ENCODE measurements around the gene IQCF5.

Gene IQCF5

DNA sequence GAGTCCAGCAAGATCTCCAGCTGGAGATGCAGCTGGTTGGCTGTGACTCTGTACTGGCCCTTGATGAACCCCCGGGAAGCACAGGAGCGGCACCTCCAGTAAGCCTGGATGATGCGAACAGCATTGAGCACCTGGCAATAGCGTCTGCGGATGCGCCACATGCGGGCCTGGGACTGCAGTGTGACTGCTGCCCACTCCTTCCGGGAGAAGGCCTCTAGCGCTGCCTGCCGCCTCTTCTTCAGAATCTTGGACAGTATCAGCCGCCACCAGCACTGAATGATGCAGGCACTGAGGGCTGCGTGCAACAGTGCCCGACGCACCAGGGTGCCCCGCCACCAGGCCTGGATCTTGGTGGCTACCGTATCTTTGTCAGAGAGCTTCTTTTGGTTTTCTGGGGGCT lies 19.5 kb upstream of the IQCF5 start:
- Histone ChIP-seq H4K20me1 (no peaks in the 10 kb centered on the region), H3K4me3 (no peak overlapping the region), H3K27ac (no peak overlapping the region), H3K9me3 (replicated peaks in 1 of 11) (peaks cover 0 to 10% (median 0%) of the 10 kb centered on the region in 11 experiments; a peak in 3 of 22 replicates), H3K9ac (no peak overlapping the region), H3K4me1 (no peaks in the 10 kb centered on the region), H3K36me3 (no peaks in the 10 kb centered on the region), H3K27me3 (no peaks in the 10 kb centered on the region), H3K4me2 (no peak overlapping the region)
- TF ChIP-seq Cebpa-rat (IDR thresholded peaks at IDR 0.05) = no peak

DNA sequence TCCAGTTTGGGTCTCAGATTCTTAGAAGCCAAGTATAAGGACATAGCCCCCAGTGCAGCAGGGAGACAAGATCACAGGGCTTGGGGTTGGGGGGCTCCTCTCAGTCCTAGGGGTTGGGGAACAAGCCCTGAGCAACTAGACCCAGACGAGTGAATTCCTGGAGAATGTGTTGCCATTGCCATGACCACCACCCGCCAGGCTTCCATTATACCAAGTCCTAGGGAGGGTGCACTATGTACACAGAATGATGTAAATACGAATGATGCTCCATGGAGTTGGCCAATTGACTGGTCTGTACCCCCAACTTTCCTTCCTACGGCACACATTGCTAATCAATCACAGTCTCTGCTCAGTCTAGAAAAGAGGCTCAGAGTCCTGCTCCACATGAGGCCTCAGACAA lies 19.0 kb upstream of the IQCF5 start:
- H3K4me2 ChIP-seq = no peak overlapping the region
- no peak overlapping the region for H3K9ac ChIP-seq
- peaks cover 0 to 10% (median 0%) of the 10 kb centered on the region in 11 experiments; a peak in 3 of 22 replicates for H3K9me3 ChIP-seq (replicated peaks in 1 of 11)
- H3K27me3 ChIP-seq = no peaks in the 10 kb centered on the region
- no peak overlapping the region for H3K4me3 ChIP-seq
- no peak overlapping the region for H3K27ac ChIP-seq
- no peaks in the 10 kb centered on the region for H3K4me1 ChIP-seq
- TF ChIP-seq Cebpa-rat (IDR thresholded peaks at IDR 0.05) = no peak
- no peaks in the 10 kb centered on the region for H4K20me1 ChIP-seq
- H3K36me3 ChIP-seq = no peaks in the 10 kb centered on the region

- TF ChIP-seq Cebpa-rat (IDR thresholded peaks at IDR 0.05) = no peak
- Histone ChIP-seq H3K36me3 (no peaks in the 10 kb centered on the region), H3K4me2 (no peak overlapping the region), H3K9ac (no peak overlapping the region), H4K20me1 (no peaks in the 10 kb centered on the region), H3K9me3 (replicated peaks in 1 of 11) (no peaks in the 10 kb centered on the region), H3K27ac (no peak overlapping the region), H3K27me3 (no peaks in the 10 kb centered on the region), H3K4me3 (no peak overlapping the region), H3K4me1 (no peaks in the 10 kb centered on the region)
Measured at GRCh38 chr3:51891242-51892039, 16.0 kb upstream of the IQCF5 start.

DNA sequence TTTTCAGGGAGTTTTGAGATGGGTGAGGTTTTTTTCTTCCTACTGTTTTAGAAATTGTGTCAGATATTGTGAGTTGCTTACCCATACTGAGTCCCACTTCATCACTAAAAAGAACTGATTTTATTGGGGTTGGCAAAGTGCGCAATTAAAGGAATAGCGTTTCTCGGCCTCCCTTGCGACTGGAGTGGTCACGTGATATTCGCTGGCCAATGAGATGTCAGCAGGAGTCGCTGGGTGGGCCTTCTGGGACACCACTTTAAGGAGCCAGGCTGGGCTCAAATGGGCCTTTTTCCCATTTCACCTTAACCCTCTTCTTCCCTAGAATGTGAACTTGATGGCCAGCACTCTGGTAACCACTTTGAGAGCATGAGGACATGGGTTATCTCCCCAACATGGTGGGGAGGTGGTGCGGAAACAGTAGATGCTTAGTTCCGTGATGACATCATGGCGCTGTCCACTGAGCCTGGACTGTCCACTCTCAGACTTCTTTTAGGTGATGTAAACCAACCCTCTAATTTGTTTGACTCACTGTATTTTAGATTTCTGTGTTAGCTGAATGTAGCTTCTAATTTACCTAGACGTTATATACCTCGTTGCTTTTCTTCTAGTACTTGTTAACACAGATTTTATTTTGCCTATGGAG lies 13.2 kb upstream of the IQCF5 start:
- Histone ChIP-seq H3K4me3 (no peak overlapping the region), H3K4me1 (no peaks in the 10 kb centered on the region), H3K9me3 (replicated peaks in 1 of 11) (no peaks in the 10 kb centered on the region), H3K27ac (no peak overlapping the region), H4K20me1 (no peaks in the 10 kb centered on the region), H3K27me3 (no peaks in the 10 kb centered on the region), H3K4me2 (no peak overlapping the region), H3K9ac (no peak overlapping the region), H3K36me3 (no peaks in the 10 kb centered on the region)
- TF ChIP-seq Cebpa-rat (IDR thresholded peaks at IDR 0.05) = no peak

GRCh38 chr3:51887620-51888019 lies 12.2 kb upstream of the IQCF5 start:
- Histone ChIP-seq H3K4me1 (no peaks in the 10 kb centered on the region), H3K9ac (no peak overlapping the region), H3K4me2 (no peak overlapping the region), H3K27me3 (no peaks in the 10 kb centered on the region), H4K20me1 (no peaks in the 10 kb centered on the region), H3K9me3 (replicated peaks in 1 of 11) (no peaks in the 10 kb centered on the region), H3K36me3 (no peaks in the 10 kb centered on the region), H3K27ac (no peak overlapping the region), H3K4me3 (no peak overlapping the region)
- no peak for TF ChIP-seq Cebpa-rat (IDR thresholded peaks at IDR 0.05)

GRCh38 chr3:51886447-51886846 lies 11.0 kb upstream of the IQCF5 start:
- no peaks in the 10 kb centered on the region for H3K4me1 ChIP-seq
- no peaks in the 10 kb centered on the region for H4K20me1 ChIP-seq
- H3K36me3 ChIP-seq = no peaks in the 10 kb centered on the region
- no peaks in the 10 kb centered on the region for H3K9me3 ChIP-seq (replicated peaks in 1 of 11)
- no peak overlapping the region for H3K4me3 ChIP-seq
- H3K27me3 ChIP-seq = no peaks in the 10 kb centered on the region
- H3K9ac ChIP-seq = no peak overlapping the region
- no peak for TF ChIP-seq Cebpa-rat (IDR thresholded peaks at IDR 0.05)
- no peak overlapping the region for H3K27ac ChIP-seq
- no peak overlapping the region for H3K4me2 ChIP-seq

GRCh38 chr3:51879937-51880336 lies 4.5 kb upstream of the IQCF5 start:
- H3K9me3 ChIP-seq (replicated peaks in 1 of 11) = no peaks in the 10 kb centered on the region

GRCh38 chr3:51876186-51876585 lies 785 bp upstream of the IQCF5 start:
- Histone ChIP-seq H3K27ac (no peak overlapping the region), H3K4me1 (peaks cover 0 to 9% (median 0%) of the 10 kb centered on the region in 10 experiments; a peak in 4 of 20 replicates), H3K4me3 (no peak overlapping the region), H3K4me2 (no peak overlapping the region), H3K9me3 (replicated peaks in 1 of 11) (no peaks in the 10 kb centered on the region), H3K27me3 (no peaks in the 10 kb centered on the region), H3K9ac (no peak overlapping the region), H4K20me1 (no peaks in the 10 kb centered on the region), H3K36me3 (no peaks in the 10 kb centered on the region)
- no peak for TF ChIP-seq Cebpa-rat (IDR thresholded peaks at IDR 0.05)

More at GRCh38 chr3:51879937-51880336, 4.5 kb upstream of the IQCF5 start:
- Histone ChIP-seq H3K4me1 (peaks cover 0 to 9% (median 0%) of the 10 kb centered on the region in 10 experiments; a peak in 4 of 20 replicates), H3K4me3 (no peak overlapping the region), H3K36me3 (no peaks in the 10 kb centered on the region), H3K4me2 (no peak overlapping the region), H3K27me3 (no peaks in the 10 kb centered on the region), H3K9ac (no peak overlapping the region), H4K20me1 (no peaks in the 10 kb centered on the region), H3K27ac (no peak overlapping the region)
- no peak for TF ChIP-seq Cebpa-rat (IDR thresholded peaks at IDR 0.05)

DNA sequence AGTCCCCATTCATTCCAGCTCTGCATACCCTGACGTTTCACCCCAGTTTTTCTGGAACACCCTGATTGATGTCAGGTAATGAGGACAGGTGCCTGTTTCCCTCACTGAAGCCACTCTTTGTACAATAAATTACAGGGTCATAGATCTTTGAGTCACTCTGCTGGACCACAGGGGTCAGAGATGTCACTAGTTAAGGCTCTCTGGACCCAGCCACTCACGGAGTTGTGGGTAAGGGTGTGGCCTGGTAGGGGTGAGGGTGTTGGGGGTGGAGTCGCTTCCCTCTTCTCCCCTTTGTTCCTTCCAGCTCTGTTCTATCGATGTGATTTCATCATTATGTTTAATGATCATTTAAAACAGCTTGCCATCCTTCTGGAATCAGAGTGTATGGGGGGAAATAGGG lies 512 bp downstream of the IQCF5 start:
- TF ChIP-seq Cebpa-rat (IDR thresholded peaks at IDR 0.05) = no peak
- no peak overlapping the region for H3K27ac ChIP-seq
- H3K4me3 ChIP-seq = no peak overlapping the region
- no peaks in the 10 kb centered on the region for H3K27me3 ChIP-seq
- no peak overlapping the region for H3K4me2 ChIP-seq
- H4K20me1 ChIP-seq = no peaks in the 10 kb centered on the region
- no peaks in the 10 kb centered on the region for H3K9me3 ChIP-seq (replicated peaks in 1 of 11)
- no peak overlapping the region for H3K9ac ChIP-seq
- H3K4me1 ChIP-seq = peaks cover 0 to 9% (median 0%) of the 10 kb centered on the region in 10 experiments; a peak in 4 of 20 replicates
- no peaks in the 10 kb centered on the region for H3K36me3 ChIP-seq

GRCh38 chr3:51874411-51874810 lies 990 bp downstream of the IQCF5 start:
- Histone ChIP-seq H3K4me3 (no peak overlapping the region), H3K36me3 (no peaks in the 10 kb centered on the region), H3K4me2 (no peak overlapping the region), H4K20me1 (no peaks in the 10 kb centered on the region), H3K9me3 (replicated peaks in 1 of 11) (no peaks in the 10 kb centered on the region), H3K9ac (no peak overlapping the region), H3K4me1 (peaks cover 0 to 9% (median 0%) of the 10 kb centered on the region in 10 experiments; a peak in 4 of 20 replicates), H3K27me3 (no peaks in the 10 kb centered on the region), H3K27ac (no peak overlapping the region)
- TF ChIP-seq Cebpa-rat (IDR thresholded peaks at IDR 0.05) = no peak

All from BLaER1 treated with 17β-estradiol and CSF1 and Interleukin-3, amounts not matched to agents 10 nM and 100 nM (cell line).